IPS DF 6.9 (cell line): ENCODE data around the gene TOR2A.
"Not testable (repeated sequence)": the region's sequence is repeated elsewhere in the genome, so short reads cannot be mapped to it uniquely, and the experiment has no call there.

ENCODE experiments used
- DNase-seq: peaks from one replicate; pipeline ENCODE4 v3.0.0-alpha.2; 2013; ENCODE audit warnings: low read depth, low spot score
- H3K27ac ChIP-seq: one replicate; pipeline ENCODE4 v1.5.1; 2013; ENCODE audit warnings: low read length, control low read depth
- H3K27me3 ChIP-seq: 2 replicates; pipeline ENCODE4 v1.6.1; 2013; ENCODE audit warnings: mild to moderate bottlenecking, low read length; ENCODE audit not compliant: control insufficient read depth, insufficient read depth
- H3K36me3 ChIP-seq: 2 replicates; pipeline ENCODE4 v1.6.1; 2013; ENCODE audit warnings: low read length; ENCODE audit not compliant: control insufficient read depth, insufficient read depth
- H3K4me1 ChIP-seq: 2 replicates; pipeline ENCODE4 v1.6.1; 2013; ENCODE audit warnings: low read length; ENCODE audit not compliant: control insufficient read depth, insufficient read depth
- H3K4me3 ChIP-seq: 2 replicates; pipeline ENCODE4 v1.5.1; 2013; ENCODE audit warnings: mild to moderate bottlenecking, low read length
- H3K9me3 ChIP-seq: 2 replicates; pipeline ENCODE4 v1.6.1; 2013; ENCODE audit warnings: low read length, inconsistent platforms; ENCODE audit not compliant: control insufficient read depth, insufficient read depth
- WGBS: extraction: QIAGEN DNeasy Blood & Tissue Kit; methylation state at CpG from one replicate; pipeline ENCODE4 v1.1.7; 2013; ENCODE audit warnings: mixed read lengths, missing lambda C conversion rate; ENCODE audit not compliant: insufficient read length, insufficient coverage; 5-methylcytosine and 5-hydroxymethylcytosine counted together

Gene TOR2A

GRCh38 chr9:127734747-127735529, at the start of gene TOR2A:
TSS of gene TOR2A (minus strand) at chr9:127735294. CDS start at chr9:127735270, 24 bp downstream.
- no peaks in the 10 kb centered on the region for H3K27me3 ChIP-seq
- H3K9me3 ChIP-seq: no peaks in the 10 kb centered on the region
- peaks cover 2% of the 10 kb centered on the region; the same call in 1 of the 2 replicates for H3K36me3 ChIP-seq
- WGBS: no CpG with 5 or more reads among the region's 76 CpGs
- peaks cover 6% of the 10 kb centered on the region for H3K4me1 ChIP-seq
- H3K27ac ChIP-seq: no peak within 1 kb of the TSS
- peak; percentile 97 for DNase-seq
- peak within 1 kb of the TSS; percentile 77; the same call in 1 of the 2 replicates for H3K4me3 ChIP-seq

- Histone ChIP-seq H3K4me1 (no peaks in the 10 kb centered on the region; the same call in 1 of the 2 replicates), H3K4me3 (no peak overlapping the region), H3K27ac (no peak overlapping the region), H3K27me3 (no peaks in the 10 kb centered on the region), H3K36me3 (peaks cover 9% of the 10 kb centered on the region), H3K9me3 (no peaks in the 10 kb centered on the region)
- no CpG with 5 or more reads among the region's 20 CpGs for WGBS
- DNase-seq: no peak
Measured at GRCh38 chr9:127783111-127784008, 48.3 kb upstream of the TOR2A start.

DNA sequence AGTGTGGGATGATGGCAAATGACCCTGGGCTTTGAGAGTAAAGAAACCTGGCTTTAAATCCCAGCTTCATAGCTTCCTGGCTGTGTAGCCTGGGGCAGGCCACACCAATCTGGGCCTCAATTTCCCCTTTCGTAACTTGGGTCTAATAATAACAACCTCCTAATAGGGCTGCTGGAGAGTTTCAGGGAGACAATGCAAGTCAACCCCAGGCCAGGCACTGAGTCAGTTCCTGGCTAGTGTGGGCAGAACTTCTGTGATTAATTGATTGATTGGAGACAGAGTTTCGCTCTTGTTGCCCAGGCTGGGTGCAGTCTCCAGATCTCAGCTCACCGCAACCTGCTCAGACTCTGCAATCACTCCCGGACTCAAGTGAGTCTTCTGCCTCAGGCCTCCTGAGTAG, 46.7 kb upstream of the TOR2A start:
- H3K4me1 ChIP-seq: no peaks in the 10 kb centered on the region

DNA sequence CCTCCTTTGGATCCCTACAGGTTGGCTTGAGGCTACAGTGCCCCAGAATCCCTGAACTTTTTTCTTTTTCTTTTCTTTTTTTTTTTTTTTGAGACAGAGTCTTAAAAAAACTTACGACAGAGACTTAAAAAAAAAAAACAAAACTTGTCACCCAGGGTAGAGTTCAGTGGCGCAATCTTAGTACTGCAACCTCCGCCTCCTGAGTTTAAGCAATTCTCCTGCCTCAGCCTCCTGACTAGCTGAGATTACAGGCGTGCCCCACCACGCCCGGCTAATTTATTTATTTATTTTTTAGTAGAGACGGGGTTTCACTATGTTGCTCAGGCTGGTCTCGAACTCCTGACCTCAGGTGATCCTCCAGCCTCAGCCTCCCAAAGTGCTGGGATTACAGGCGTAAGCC, 45.8 kb upstream of the TOR2A start:
- H3K27ac ChIP-seq, H3K9me3 ChIP-seq, H3K27me3 ChIP-seq, H3K36me3 ChIP-seq, H3K4me1 ChIP-seq, DNase-seq, H3K4me3 ChIP-seq: not testable (repeated sequence)
- no CpG with 5 or more reads among the region's 9 CpGs for WGBS

More for the DNA sequence above, 46.7 kb upstream of the TOR2A start:
- no peak for DNase-seq
- H3K4me3 ChIP-seq: no peak overlapping the region
- H3K36me3 ChIP-seq: no peaks in the 10 kb centered on the region
- H3K9me3 ChIP-seq: no peaks in the 10 kb centered on the region
- no peaks in the 10 kb centered on the region for H3K27me3 ChIP-seq
- no peak overlapping the region for H3K27ac ChIP-seq
- WGBS: no CpG with 5 or more reads among the region's 4 CpGs

- H3K27ac ChIP-seq: no peak overlapping the region
- H3K4me1 ChIP-seq: no peaks in the 10 kb centered on the region
- WGBS: no CpG with 5 or more reads among the region's 20 CpGs
Measured at GRCh38 chr9:127780126-127780885, 45.2 kb upstream of the TOR2A start.

DNA sequence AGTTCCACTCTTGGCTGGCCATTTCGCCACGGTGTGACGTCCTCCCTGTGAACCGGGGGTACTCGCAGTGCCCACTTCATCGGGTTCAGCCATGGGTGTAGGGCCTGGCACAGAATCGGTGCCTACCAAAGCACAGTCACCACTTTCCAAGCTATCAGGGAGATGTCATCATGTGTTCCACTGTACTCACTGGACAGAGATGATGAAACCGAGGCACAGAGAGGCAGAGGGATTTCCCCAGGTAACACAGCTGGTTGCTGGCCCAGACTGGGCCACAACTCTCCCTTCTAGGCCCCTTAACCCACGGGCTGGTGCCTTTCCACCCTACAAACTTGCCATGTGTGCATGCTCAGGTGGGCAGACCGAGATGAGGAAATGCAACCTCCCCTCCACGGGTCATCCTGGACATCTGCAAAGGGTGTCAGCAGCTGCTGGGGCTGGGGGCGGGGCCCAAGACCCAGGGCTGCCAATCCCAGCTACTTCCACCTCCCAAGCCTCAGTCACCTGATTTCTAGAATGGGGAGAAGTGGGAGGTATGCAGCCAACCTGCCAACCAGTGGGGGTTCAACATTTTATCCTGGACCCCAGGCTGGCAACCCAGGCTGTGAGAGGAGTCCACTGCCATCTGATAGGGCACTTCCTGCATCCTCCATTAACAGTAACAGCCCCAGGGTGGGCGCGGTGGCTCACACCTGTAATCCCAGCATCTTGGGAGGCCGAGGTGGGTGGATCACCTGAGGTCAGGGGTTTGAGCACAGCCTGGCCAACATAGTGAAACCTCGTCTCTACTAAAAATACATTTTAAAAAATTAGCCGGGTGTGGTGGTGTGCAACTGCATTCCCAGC, 44.3 kb upstream of the TOR2A start:
- Histone ChIP-seq H3K9me3 (no peaks in the 10 kb centered on the region), H3K27me3 (no peaks in the 10 kb centered on the region), H3K4me1 (no peaks in the 10 kb centered on the region), H3K4me3 (no peak overlapping the region), H3K27ac (no peak overlapping the region), H3K36me3 (no peaks in the 10 kb centered on the region)
- WGBS: no CpG with 5 or more reads among the region's 17 CpGs
- DNase-seq: no peak

More at GRCh38 chr9:127780126-127780885, 45.2 kb upstream of the TOR2A start:
- Histone ChIP-seq H3K27me3 (no peaks in the 10 kb centered on the region), H3K9me3 (no peaks in the 10 kb centered on the region), H3K36me3 (no peaks in the 10 kb centered on the region), H3K4me3 (no peak overlapping the region)
- no peak for DNase-seq

DNA sequence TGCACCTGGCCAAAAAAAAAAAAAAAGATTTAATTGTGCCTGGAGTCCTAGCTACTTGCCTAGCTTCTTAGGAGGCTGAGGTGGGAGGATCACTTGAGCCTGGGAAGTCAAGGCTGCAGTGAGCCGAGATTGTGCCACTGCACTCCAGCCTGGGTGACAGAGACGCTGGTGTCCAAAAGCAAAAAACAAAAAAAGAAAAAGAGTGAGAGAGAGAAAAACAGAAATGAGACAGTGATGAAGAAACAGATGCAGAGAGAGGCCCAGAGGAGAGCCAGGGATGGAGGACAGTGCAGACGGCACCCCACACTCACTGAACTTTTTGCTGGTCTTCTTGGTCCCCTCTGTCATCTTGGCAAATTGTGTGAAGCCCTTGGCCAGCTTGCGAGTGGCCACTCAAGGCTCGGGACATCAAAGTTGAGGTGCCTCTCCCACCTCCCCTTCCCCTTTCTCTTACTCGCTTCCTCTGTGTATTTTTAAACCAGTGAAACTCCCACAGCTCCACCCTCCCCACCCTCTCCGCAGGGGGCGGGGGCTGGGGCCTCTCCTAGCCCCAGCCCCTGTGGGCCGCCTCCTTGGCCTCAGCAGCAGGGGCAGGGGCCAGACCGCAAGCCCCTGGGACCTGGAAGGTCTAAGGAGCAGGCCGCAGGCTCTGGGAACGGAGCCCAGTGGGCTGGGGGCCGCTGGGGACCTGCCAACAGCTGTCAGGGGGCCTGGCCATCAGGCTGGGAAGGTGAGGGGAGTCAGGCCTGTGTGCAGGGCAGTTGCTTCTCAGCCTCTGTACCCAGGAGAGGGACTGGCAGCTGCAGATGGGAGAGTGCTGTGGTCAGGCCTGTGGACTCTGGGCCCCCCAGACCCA, 43.4 kb upstream of the TOR2A start, which contains the start of gene SH2D3C:
Gene SH2D3C, minus strand, starts transcription at position 387 of the 856 bp plus-strand sequence. Its CDS starts 39 bp downstream, at position 348.
- H3K27me3 ChIP-seq: no peaks in the 10 kb centered on the region
- DNase-seq: no peak
- H3K27ac ChIP-seq: no peak within 1 kb of the TSS
- H3K36me3 ChIP-seq: no peaks in the 10 kb centered on the region
- no peaks in the 10 kb centered on the region for H3K4me1 ChIP-seq
- no peak within 1 kb of the TSS for H3K4me3 ChIP-seq
- no peaks in the 10 kb centered on the region for H3K9me3 ChIP-seq
- no CpG with 5 or more reads among the region's 13 CpGs for WGBS

GRCh38 chr9:127777368-127777980, 42.4 kb upstream of the TOR2A start:
- H3K4me3 ChIP-seq: no peak overlapping the region
- H3K4me1 ChIP-seq: no peaks in the 10 kb centered on the region
- DNase-seq: no peak
- no peaks in the 10 kb centered on the region for H3K27me3 ChIP-seq
- no peaks in the 10 kb centered on the region for H3K9me3 ChIP-seq
- no peaks in the 10 kb centered on the region for H3K36me3 ChIP-seq
- WGBS: no CpG with 5 or more reads among the region's 18 CpGs
- no peak overlapping the region for H3K27ac ChIP-seq

DNA sequence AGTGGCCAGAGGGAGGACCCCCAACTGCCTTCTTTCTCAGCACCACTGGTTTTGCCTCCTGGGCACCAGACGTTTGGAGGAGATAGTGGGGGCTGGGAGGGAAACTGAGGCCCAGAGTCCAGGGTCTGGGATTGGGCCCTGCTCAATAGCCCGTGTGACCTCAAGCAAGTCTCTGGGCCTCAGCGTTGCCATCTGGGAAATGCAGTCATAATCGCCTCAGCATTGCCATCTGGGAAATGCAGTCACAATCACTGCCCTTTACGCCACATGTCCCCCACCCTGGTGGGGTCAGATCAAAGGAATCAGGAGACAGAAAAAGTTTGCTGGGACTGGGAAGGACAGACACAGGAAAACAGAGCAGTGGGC, 41.8 kb upstream of the TOR2A start:
- Histone ChIP-seq H3K27me3 (no peaks in the 10 kb centered on the region), H3K27ac (no peak overlapping the region), H3K4me1 (no peaks in the 10 kb centered on the region), H3K4me3 (no peak overlapping the region), H3K9me3 (no peaks in the 10 kb centered on the region), H3K36me3 (no peaks in the 10 kb centered on the region)
- no CpG with 5 or more reads among the region's 5 CpGs for WGBS
- DNase-seq: no peak
